ENCODE data around the gene COMMD1. TPM values are rescaled to one million over a fixed set of nuclear protein-coding genes. Genes with fewer than 3 reads are reported as not detected.
"Not testable (repeated sequence)": the region's sequence is repeated elsewhere in the genome, so short reads cannot be mapped to it uniquely, and the experiment has no call there.

Gene COMMD1
- polyA plus RNA-seq, 1 donor (not counting 4 experiments of a cell fraction or from before 2014, with no cell fraction given): 44.8 TPM

DNA sequence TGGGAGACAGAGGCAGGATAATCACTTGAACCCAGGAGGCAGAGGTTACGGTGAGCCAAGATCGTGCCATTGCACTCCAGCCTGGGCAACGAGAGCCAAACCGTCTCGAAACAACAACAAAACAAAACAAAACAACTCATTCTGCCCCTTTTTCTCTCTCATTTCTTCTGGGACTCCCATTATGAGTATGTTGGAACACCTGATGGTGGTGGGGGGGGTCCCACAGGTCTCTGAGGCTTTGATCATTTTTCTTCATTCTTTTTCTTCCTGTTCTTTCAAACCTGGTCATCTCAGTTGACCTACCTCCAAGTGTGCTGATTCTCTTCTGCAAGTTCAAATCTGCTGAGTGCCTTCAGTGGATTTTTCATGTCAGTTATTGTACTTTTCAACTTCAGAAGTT is 43.4 kb upstream of the COMMD1 start:
- no peak for FAIRE-seq
- no peak overlapping the region for H3K27ac ChIP-seq (ENCODE audit: control insufficient read depth, insufficient read depth, low read length)

DNA sequence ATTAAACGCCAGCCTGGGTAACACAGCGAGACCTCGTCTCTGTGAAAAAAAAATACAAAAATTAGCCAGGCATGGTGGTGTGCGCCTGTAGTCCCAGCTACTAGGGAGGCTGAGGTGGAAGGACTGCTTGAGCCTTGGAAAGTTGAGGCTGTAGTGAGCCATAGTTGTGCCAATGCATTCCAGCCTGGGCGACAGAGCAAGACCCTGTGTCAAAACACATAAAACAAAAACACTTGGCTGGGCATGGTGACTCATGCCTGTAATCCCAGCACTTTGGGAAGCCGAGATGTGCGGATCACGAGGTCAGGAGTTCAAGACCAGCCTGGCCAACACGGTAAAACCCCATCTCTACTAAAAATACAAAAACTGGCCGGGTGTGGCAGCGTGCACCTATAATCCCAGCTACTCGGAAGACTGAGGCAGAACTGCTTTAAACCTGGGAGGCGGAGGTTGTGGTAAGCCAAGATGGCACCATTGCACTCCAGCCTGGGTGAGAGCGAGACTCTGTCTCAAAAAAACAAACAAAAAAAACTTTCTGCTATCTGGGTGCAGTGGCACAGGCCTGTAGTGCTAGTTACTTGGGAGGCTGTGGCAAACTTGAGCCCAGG is 38.9 kb upstream of the COMMD1 start:
- DNase-seq (ENCODE audit: low read depth, low spot score); H3K9me1 ChIP-seq (ENCODE audit: control insufficient read depth, extremely low read depth, insufficient read depth, low read length); H3K4me3 ChIP-seq (ENCODE audit: control insufficient read depth in 2 of 3, extremely low read depth in 1 of 3, insufficient read depth in 2 of 3, low read depth in 1 of 3, low read length in 3 of 3); H3K4me2 ChIP-seq (ENCODE audit: control insufficient read depth, extremely low read depth, insufficient read depth, low read depth, low read length); H3K27me3 ChIP-seq (ENCODE audit: control insufficient read depth, extremely low read depth, insufficient read depth, low read length); H4K20me1 ChIP-seq (ENCODE audit: control insufficient read depth, extremely low read depth, insufficient read depth, low read length); H3K9ac ChIP-seq (ENCODE audit: control insufficient read depth, extremely low read depth, insufficient read depth, low read length); FAIRE-seq; H3K4me1 ChIP-seq (ENCODE audit: control insufficient read depth, extremely low read depth, insufficient read depth, low read length); H3K9me3 ChIP-seq (ENCODE audit: control insufficient read depth, low read depth, low read length); H3K27ac ChIP-seq (ENCODE audit: control insufficient read depth, insufficient read depth, low read length); H3K79me2 ChIP-seq (ENCODE audit: control insufficient read depth, insufficient read depth, low read length); dilution Hi-C loops (cut with MboI; ENCODE audit: extremely low pct_ligation_motif_present, low sequenced_read_pairs); H2AFZ ChIP-seq (ENCODE audit: control insufficient read depth, low read length): not testable (repeated sequence)
- peaks cover 19 to 24% of the 10 kb centered on the region in 2 experiments for H3K36me3 ChIP-seq (ENCODE audit: control insufficient read depth in 2 of 2, extremely low read depth in 1 of 2, insufficient read depth in 2 of 2, low read length in 2 of 2)

More for the DNA sequence above, 43.4 kb upstream of the COMMD1 start:
- Histone ChIP-seq H3K9ac (ENCODE audit: control insufficient read depth, extremely low read depth, insufficient read depth, low read length) (no peak overlapping the region), H3K9me3 (ENCODE audit: control insufficient read depth, low read depth, low read length) (no peaks in the 10 kb centered on the region), H3K79me2 (ENCODE audit: control insufficient read depth, insufficient read depth, low read length) (no peaks in the 10 kb centered on the region), H3K36me3 (ENCODE audit: control insufficient read depth in 2 of 2, extremely low read depth in 1 of 2, insufficient read depth in 2 of 2, low read length in 2 of 2) (peaks cover 4 to 12% of the 10 kb centered on the region in 2 experiments), H3K27me3 (ENCODE audit: control insufficient read depth, extremely low read depth, insufficient read depth, low read length) (no peaks in the 10 kb centered on the region), H2AFZ (ENCODE audit: control insufficient read depth, low read length) (no peak overlapping the region), H3K4me2 (ENCODE audit: control insufficient read depth, extremely low read depth, insufficient read depth, low read depth, low read length) (no peak overlapping the region), H3K9me1 (ENCODE audit: control insufficient read depth, extremely low read depth, insufficient read depth, low read length) (no peaks in the 10 kb centered on the region), H4K20me1 (ENCODE audit: control insufficient read depth, extremely low read depth, insufficient read depth, low read length) (no peaks in the 10 kb centered on the region), H3K4me1 (ENCODE audit: control insufficient read depth, extremely low read depth, insufficient read depth, low read length) (no peaks in the 10 kb centered on the region), H3K4me3 (ENCODE audit: control insufficient read depth in 2 of 3, extremely low read depth in 1 of 3, insufficient read depth in 2 of 3, low read depth in 1 of 3, low read length in 3 of 3) (no peak overlapping the region)
- no peak for TF ChIP-seq EZH2 (IDR thresholded peaks at IDR 0.05; ENCODE audit: low read length)
- TF ChIP-seq CTCF (optimal IDR thresholded peaks at IDR 0.05 in 1 of 3, IDR thresholded peaks at IDR 0.05 in 1 of 3, conservative IDR thresholded peaks at IDR 0.05 in 1 of 3; ENCODE audit: extremely low read depth in 1 of 3, insufficient read depth in 2 of 3, low read length in 3 of 3): no peak
- DNase-seq (ENCODE audit: low read depth, low spot score): no peak
- dilution Hi-C loops (cut with MboI; ENCODE audit: extremely low pct_ligation_motif_present, low sequenced_read_pairs): no loop called here

- H3K4me1 ChIP-seq (ENCODE audit: control insufficient read depth, extremely low read depth, insufficient read depth, low read length): peaks cover 18% of the 10 kb centered on the region
- H3K9me1 ChIP-seq (ENCODE audit: control insufficient read depth, extremely low read depth, insufficient read depth, low read length): no peaks in the 10 kb centered on the region
- H4K20me1 ChIP-seq (ENCODE audit: control insufficient read depth, extremely low read depth, insufficient read depth, low read length): peaks cover 4% of the 10 kb centered on the region
- no peak for DNase-seq (ENCODE audit: low read depth, low spot score)
- no peaks in the 10 kb centered on the region for H3K27me3 ChIP-seq (ENCODE audit: control insufficient read depth, extremely low read depth, insufficient read depth, low read length)
- peaks cover 18 to 46% of the 10 kb centered on the region in 2 experiments for H3K36me3 ChIP-seq (ENCODE audit: control insufficient read depth in 2 of 2, extremely low read depth in 1 of 2, insufficient read depth in 2 of 2, low read length in 2 of 2)
- no peak for TF ChIP-seq CTCF (optimal IDR thresholded peaks at IDR 0.05 in 1 of 3, IDR thresholded peaks at IDR 0.05 in 1 of 3, conservative IDR thresholded peaks at IDR 0.05 in 1 of 3; ENCODE audit: extremely low read depth in 1 of 3, insufficient read depth in 2 of 3, low read length in 3 of 3)
- no peak for TF ChIP-seq EZH2 (IDR thresholded peaks at IDR 0.05; ENCODE audit: low read length)
- H2AFZ ChIP-seq (ENCODE audit: control insufficient read depth, low read length): no peak overlapping the region
- dilution Hi-C loops (cut with MboI; ENCODE audit: extremely low pct_ligation_motif_present, low sequenced_read_pairs): no loop called here
- H3K4me3 ChIP-seq (ENCODE audit: control insufficient read depth in 2 of 3, extremely low read depth in 1 of 3, insufficient read depth in 2 of 3, low read depth in 1 of 3, low read length in 3 of 3): no peak overlapping the region
- FAIRE-seq: no peak
- H3K27ac ChIP-seq (ENCODE audit: control insufficient read depth, insufficient read depth, low read length): no peak overlapping the region
- no peak overlapping the region for H3K9ac ChIP-seq (ENCODE audit: control insufficient read depth, extremely low read depth, insufficient read depth, low read length)
- peaks cover 27% of the 10 kb centered on the region for H3K79me2 ChIP-seq (ENCODE audit: control insufficient read depth, insufficient read depth, low read length)
- no peak overlapping the region for H3K4me2 ChIP-seq (ENCODE audit: control insufficient read depth, extremely low read depth, insufficient read depth, low read depth, low read length)
- H3K9me3 ChIP-seq (ENCODE audit: control insufficient read depth, low read depth, low read length): no peaks in the 10 kb centered on the region
Observed at GRCh38 chr2:61876400-61876799, 29.1 kb upstream of the COMMD1 start.
